Effector memory CD8-positive, alpha-beta T cell (primary cell): Measurements from ENCODE around the gene PGBD5.

Source experiments
- ATAC-seq: fragments of 150-1000 bp; cut with Tn5 transposase; replicated peaks from 2 replicates; pipeline ENCODE4 v1.10.0; 2021; ENCODE audit warnings: mild to moderate bottlenecking, moderate library complexity
- DNase-seq, 3 experiments: peaks; one replicate each; pipeline ENCODE4 v3.0.0; 2021
- H3K27ac Mint-ChIP-seq, 2 donors: one replicate each; pipeline ENCODE4 v1.8.0; 2022; ENCODE audit warnings: mild to moderate bottlenecking in 2 of 2, mixed read lengths in 2 of 2, moderate library complexity in 2 of 2
- H3K27me3 Mint-ChIP-seq, 2 donors: one replicate each; pipeline ENCODE4 v1.8.0; 2022; ENCODE audit warnings: mixed read lengths in 2 of 2
- H3K36me3 Mint-ChIP-seq: one replicate; pipeline ENCODE4 v1.8.0; 2022; ENCODE audit warnings: mild to moderate bottlenecking, moderate library complexity, mixed read lengths; ENCODE audit not compliant: insufficient read depth
- H3K4me1 Mint-ChIP-seq, 2 donors: one replicate each; pipeline ENCODE4 v1.8.0; 2022; ENCODE audit warnings: low read depth in 2 of 2, mixed read lengths in 2 of 2
- H3K4me3 Mint-ChIP-seq, 2 donors: one replicate each; pipeline ENCODE4 v1.8.0; 2022; ENCODE audit warnings: mild to moderate bottlenecking in 2 of 2, mixed read lengths in 2 of 2, moderate library complexity in 2 of 2
- H3K9me3 Mint-ChIP-seq, 2 donors: one replicate each; pipeline ENCODE4 v1.8.0; 2022; ENCODE audit warnings: mixed read lengths in 2 of 2

PGBD5 gene

GRCh38 chr1:230355128-230355527 is 71.0 kb downstream of the PGBD5 start:
- H3K9me3 Mint-ChIP-seq, result no peaks in the 10 kb centered on the region
- ATAC-seq, result no peak
- H3K27ac Mint-ChIP-seq, result no peak overlapping the region
- H3K4me3 Mint-ChIP-seq, result no peak overlapping the region
- peaks cover 0 to 2% of the 10 kb centered on the region in 2 donors for H3K4me1 Mint-ChIP-seq
- no peak for DNase-seq
- H3K36me3 Mint-ChIP-seq, result no peaks in the 10 kb centered on the region
- H3K27me3 Mint-ChIP-seq, result peaks cover 9 to 36% of the 10 kb centered on the region in 2 donors

GRCh38 chr1:230354005-230354404 is 72.1 kb downstream of the PGBD5 start:
- ATAC-seq, result no peak
- Mint-ChIP-seq H3K9me3 (no peaks in the 10 kb centered on the region), H3K27me3 (peaks cover 15 to 46% of the 10 kb centered on the region in 2 donors), H3K36me3 (no peaks in the 10 kb centered on the region), H3K27ac (peak overlapping the region in 1 of 2 donors; percentile 34), H3K4me1 (peaks cover 0 to 2% of the 10 kb centered on the region in 2 donors), H3K4me3 (no peak overlapping the region)
- DNase-seq, result no peak

GRCh38 chr1:230352537-230352936 is 73.6 kb downstream of the PGBD5 start:
- DNase-seq (no peak), ATAC-seq (no peak)
- Mint-ChIP-seq H3K4me1 (no peaks in the 10 kb centered on the region), H3K9me3 (no peaks in the 10 kb centered on the region), H3K36me3 (no peaks in the 10 kb centered on the region), H3K4me3 (no peak overlapping the region), H3K27ac (no peak overlapping the region), H3K27me3 (peaks cover 23 to 58% of the 10 kb centered on the region in 2 donors)

- DNase-seq (no peak), ATAC-seq (no peak)
- Mint-ChIP-seq H3K27me3 (peaks cover 25 to 56% of the 10 kb centered on the region in 2 donors), H3K4me1 (no peaks in the 10 kb centered on the region), H3K9me3 (no peaks in the 10 kb centered on the region), H3K4me3 (no peak overlapping the region), H3K27ac (no peak overlapping the region), H3K36me3 (no peaks in the 10 kb centered on the region)
These were observed 74.1 kb downstream of the PGBD5 start for GRCh38 chr1:230351983-230352382.

GRCh38 chr1:230351514-230351913 is 74.6 kb downstream of the PGBD5 start:
- H3K27me3 Mint-ChIP-seq, result peaks cover 26 to 51% of the 10 kb centered on the region in 2 donors

GRCh38 chr1:230350208-230350921 is 75.8 kb downstream of the PGBD5 start:
- H3K4me3 Mint-ChIP-seq, result no peak overlapping the region
- DNase-seq, result no peak
- no peaks in the 10 kb centered on the region for H3K9me3 Mint-ChIP-seq
- peaks cover 23 to 41% of the 10 kb centered on the region in 2 donors for H3K27me3 Mint-ChIP-seq
- no peak for ATAC-seq
- no peaks in the 10 kb centered on the region for H3K36me3 Mint-ChIP-seq
- no peaks in the 10 kb centered on the region for H3K4me1 Mint-ChIP-seq
- H3K27ac Mint-ChIP-seq, result no peak overlapping the region

More at GRCh38 chr1:230351514-230351913, 74.6 kb downstream of the PGBD5 start:
- no peaks in the 10 kb centered on the region for H3K4me1 Mint-ChIP-seq
- DNase-seq, result no peak
- no peak for ATAC-seq
- H3K4me3 Mint-ChIP-seq, result no peak overlapping the region
- no peak overlapping the region for H3K27ac Mint-ChIP-seq
- H3K9me3 Mint-ChIP-seq, result no peaks in the 10 kb centered on the region
- H3K36me3 Mint-ChIP-seq, result no peaks in the 10 kb centered on the region

GRCh38 chr1:230349020-230349393 is 77.1 kb downstream of the PGBD5 start:
- no peak overlapping the region for H3K27ac Mint-ChIP-seq

GRCh38 chr1:230348386-230349019 is 77.6 kb downstream of the PGBD5 start:
- Mint-ChIP-seq H3K27ac (no peak overlapping the region), H3K4me3 (no peak overlapping the region), H3K4me1 (no peaks in the 10 kb centered on the region), H3K36me3 (no peaks in the 10 kb centered on the region), H3K9me3 (no peaks in the 10 kb centered on the region), H3K27me3 (peaks cover 30 to 54% of the 10 kb centered on the region in 2 donors)
- DNase-seq (no peak), ATAC-seq (no peak)

More at GRCh38 chr1:230349020-230349393, 77.1 kb downstream of the PGBD5 start:
- Mint-ChIP-seq H3K27me3 (peaks cover 30 to 49% of the 10 kb centered on the region in 2 donors), H3K9me3 (no peaks in the 10 kb centered on the region), H3K4me3 (no peak overlapping the region), H3K36me3 (no peaks in the 10 kb centered on the region), H3K4me1 (no peaks in the 10 kb centered on the region)
- no peak for ATAC-seq
- DNase-seq, result no peak

- Mint-ChIP-seq H3K36me3 (no peaks in the 10 kb centered on the region), H3K27ac (no peak overlapping the region), H3K9me3 (no peaks in the 10 kb centered on the region), H3K27me3 (peaks cover 30 to 59% of the 10 kb centered on the region in 2 donors), H3K4me1 (no peaks in the 10 kb centered on the region), H3K4me3 (no peak overlapping the region)
- DNase-seq (no peak), ATAC-seq (no peak)
These were observed 78.2 kb downstream of the PGBD5 start for GRCh38 chr1:230347896-230348295.

- no peaks in the 10 kb centered on the region for H3K36me3 Mint-ChIP-seq
- H3K27me3 Mint-ChIP-seq, result peaks cover 32 to 66% of the 10 kb centered on the region in 2 donors
- DNase-seq, result no peak
- ATAC-seq, result no peak
- no peaks in the 10 kb centered on the region for H3K4me1 Mint-ChIP-seq
- no peak overlapping the region for H3K4me3 Mint-ChIP-seq
- H3K27ac Mint-ChIP-seq, result no peak overlapping the region
- H3K9me3 Mint-ChIP-seq, result no peaks in the 10 kb centered on the region
These were observed 80.8 kb downstream of the PGBD5 start for GRCh38 chr1:230345139-230345885.

GRCh38 chr1:230342699-230343098 is 83.4 kb downstream of the PGBD5 start:
- Mint-ChIP-seq H3K27ac (no peak overlapping the region), H3K27me3 (peaks cover 28 to 45% of the 10 kb centered on the region in 2 donors), H3K4me1 (no peaks in the 10 kb centered on the region), H3K9me3 (no peaks in the 10 kb centered on the region), H3K4me3 (no peak overlapping the region), H3K36me3 (no peaks in the 10 kb centered on the region)
- ATAC-seq (no peak), DNase-seq (no peak)

GRCh38 chr1:230342019-230342418 is 84.1 kb downstream of the PGBD5 start:
- Mint-ChIP-seq H3K9me3 (no peaks in the 10 kb centered on the region), H3K27me3 (peaks cover 32 to 47% of the 10 kb centered on the region in 2 donors), H3K27ac (no peak overlapping the region), H3K4me1 (no peaks in the 10 kb centered on the region), H3K4me3 (no peak overlapping the region), H3K36me3 (no peaks in the 10 kb centered on the region)
- DNase-seq, result no peak
- ATAC-seq, result no peak

GRCh38 chr1:230341162-230341546 is 85.0 kb downstream of the PGBD5 start:
- peaks cover 30 to 56% of the 10 kb centered on the region in 2 donors for H3K27me3 Mint-ChIP-seq
- no peaks in the 10 kb centered on the region for H3K36me3 Mint-ChIP-seq
- no peak for ATAC-seq
- no peaks in the 10 kb centered on the region for H3K9me3 Mint-ChIP-seq
- no peaks in the 10 kb centered on the region for H3K4me1 Mint-ChIP-seq
- H3K4me3 Mint-ChIP-seq, result no peak overlapping the region
- H3K27ac Mint-ChIP-seq, result no peak overlapping the region
- DNase-seq, result no peak
